K562 treated with DMSO at 1 percent for 4 hours (cell line): Measurements from ENCODE around the gene RPS26. TPM values are rescaled to one million over a fixed set of nuclear protein-coding genes. Genes with fewer than 3 reads are reported as not detected.

Source experiments
- total RNA-seq: library from RNA; unstranded; fragments of 300-600 nt; gene quantifications from 2 replicates; pipeline ENCODE4 v1.2.3, GENCODE V29; 2022; ENCODE audit not compliant: insufficient read depth

The RPS26 gene
- total RNA-seq, result 352 and 360 TPM in 2 replicates

DNA sequence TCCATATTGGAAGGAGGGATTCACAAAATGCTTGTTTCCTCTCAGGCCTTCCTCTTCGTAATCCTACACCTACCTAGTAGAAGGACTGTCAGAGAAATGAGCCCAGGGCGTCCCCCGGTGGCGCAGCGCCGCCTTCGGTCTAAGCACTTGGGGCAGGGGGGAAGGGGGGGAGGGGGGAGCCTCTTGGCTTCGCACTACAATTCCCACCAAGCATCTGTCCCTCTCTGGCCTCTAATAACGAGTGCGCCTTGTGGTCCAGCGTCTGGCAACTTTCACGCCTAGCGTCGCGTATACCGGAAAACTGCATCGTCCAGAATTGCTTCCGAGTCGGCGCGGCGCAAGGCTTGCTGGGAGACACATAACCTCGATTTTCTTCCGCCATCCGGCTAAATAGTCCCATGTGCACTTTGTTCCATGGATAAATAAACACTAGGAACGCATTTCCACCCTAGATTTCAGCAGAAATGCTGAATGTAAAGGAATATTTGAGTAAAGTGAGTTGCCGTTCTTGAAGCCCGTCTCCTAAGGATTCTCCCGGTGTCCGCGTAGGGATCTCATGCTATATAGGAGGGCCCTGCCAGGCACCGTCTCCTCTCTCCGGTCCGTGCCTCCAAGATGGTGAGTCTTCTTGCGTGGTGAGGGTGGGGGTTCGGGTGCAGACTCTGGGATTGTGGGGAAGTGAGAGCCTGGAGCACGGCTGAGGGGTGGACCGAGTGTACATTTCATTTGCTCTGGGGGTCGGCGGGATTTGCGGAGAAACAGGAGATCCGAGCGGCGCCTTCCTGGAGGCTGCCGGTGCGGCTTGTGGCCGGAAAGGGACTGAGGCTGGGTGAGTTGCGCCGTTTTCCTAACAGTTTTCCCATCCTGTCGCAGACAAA lies at the start of gene RPS26:
Gene RPS26, plus strand, starts transcription at position 367 of the 878 bp plus-strand sequence. Its CDS starts 249 bp downstream, at position 616.

DNA sequence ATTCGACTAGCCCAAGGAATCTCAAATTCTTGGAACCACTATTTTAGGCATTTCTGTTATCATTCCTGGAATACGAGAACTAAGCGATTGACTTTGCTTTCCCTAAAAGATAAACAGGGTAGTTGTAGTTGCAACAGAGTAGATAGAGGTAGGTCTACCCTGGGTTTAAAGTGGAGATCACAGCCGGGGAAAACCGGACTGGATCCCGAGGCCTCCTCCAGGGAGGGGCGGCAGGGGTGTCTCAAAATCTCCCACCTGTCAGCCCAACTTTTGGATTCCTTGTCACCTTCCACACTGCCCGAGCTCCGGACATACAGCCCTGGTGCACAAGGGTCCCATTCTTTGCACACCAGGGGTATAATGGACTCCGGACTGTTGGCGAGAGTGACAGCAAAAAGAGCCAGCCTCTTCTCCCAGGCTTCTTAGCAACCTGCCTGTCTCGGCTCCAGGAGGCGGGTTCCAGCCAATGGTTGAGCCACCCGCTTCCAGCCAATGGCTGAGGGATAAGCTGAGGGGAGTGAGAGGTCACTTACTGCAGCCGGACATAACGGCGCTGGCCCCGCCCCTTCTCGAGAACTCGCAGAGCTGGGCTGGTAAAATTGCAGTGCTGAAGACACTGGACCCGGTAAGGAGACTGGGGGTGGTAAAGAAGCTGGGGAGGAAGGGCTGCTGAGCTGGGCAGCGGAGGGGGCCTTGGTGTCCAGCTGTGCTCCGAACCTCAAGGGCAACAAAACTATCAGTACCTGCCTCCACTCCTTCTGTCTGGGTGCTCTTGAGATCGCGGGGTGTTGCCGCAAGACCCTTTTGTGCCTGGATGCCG lies 44.8 kb upstream of the RPS26 start, which contains the start of gene SUOX:
Gene SUOX, plus strand, starts transcription at position 562 of the 820 bp plus-strand sequence. CDS start 4,946 bp downstream, outside the sequence.

DNA sequence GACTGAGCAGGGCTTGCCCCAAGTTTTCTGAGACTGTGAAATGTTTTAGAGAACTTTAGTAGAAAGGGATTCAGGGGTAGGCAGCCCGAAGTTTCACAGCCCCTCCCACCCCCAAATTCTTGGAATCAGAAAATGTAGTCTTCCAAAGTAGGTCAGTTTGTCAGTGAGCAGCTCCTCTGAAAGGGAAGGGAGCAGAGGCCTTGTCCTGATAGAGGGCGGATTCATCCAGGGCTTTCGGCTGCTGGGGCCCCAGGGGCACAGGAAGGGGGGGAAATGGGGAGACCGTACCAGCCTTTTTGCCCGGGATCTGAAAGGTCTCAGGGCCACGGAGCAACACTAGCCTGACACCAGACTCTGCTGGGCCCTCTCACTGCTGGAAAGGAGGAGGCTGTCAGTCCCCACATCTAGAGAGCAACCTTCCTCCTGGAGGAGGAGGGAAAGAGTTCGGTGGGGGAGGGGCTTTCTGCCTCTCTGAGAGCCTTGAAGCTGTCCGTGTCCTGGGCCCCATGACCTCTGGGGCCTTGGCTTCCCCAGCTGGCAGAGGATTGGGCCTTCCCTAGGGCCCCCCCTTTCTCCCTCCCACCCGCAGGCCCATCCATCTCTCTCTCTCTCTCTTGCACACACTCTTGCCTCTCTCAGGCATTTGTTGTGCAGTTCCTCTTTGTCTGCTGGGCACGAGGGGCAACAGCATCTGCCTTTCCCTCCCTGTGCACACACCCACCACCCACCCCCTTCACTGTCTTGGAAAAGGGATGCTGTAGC lies 21.1 kb upstream of the RPS26 start, which contains the start of gene IKZF4:
Gene IKZF4, plus strand, starts transcription at position 621 of the 762 bp plus-strand sequence. CDS start 451 bp downstream, outside the sequence.

DNA sequence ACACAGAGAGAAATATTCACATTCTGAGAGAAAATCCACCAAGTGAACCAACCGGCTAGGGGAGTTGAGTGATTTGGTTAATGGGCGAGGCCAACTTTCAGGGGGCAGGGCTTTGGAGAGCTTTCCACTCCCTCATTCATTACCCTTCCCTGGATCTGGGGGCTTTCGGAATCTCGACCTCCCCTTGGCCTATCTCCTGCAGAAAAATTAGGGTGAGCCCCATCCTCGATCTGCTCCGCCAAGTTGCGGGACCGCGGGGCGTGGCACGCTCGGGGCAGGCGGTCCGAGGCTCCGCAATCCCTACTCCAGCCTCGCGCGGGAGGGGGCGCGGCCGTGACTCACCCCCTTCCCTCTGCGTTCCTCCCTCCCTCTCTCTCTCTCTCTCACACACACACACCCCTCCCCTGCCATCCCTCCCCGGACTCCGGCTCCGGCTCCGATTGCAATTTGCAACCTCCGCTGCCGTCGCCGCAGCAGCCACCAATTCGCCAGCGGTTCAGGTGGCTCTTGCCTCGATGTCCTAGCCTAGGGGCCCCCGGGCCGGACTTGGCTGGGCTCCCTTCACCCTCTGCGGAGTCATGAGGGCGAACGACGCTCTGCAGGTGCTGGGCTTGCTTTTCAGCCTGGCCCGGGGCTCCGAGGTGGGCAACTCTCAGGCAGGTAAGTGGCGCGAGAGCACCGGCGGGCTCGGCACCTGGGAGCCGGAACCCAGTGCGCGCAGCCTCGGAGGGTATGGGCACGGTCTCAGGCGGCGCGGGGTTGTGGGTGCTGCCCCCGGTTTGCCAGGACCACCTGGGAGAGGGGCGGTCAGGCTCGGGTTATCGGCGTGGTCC lies 38.2 kb downstream of the RPS26 start, which contains the start of gene ERBB3:
Gene ERBB3, plus strand, starts transcription at position 443 of the 833 bp plus-strand sequence. Its CDS starts 136 bp downstream, at position 579.

Other genes starting within 250 kb of the RPS26 start
- gene SARNP, start 224.2 kb upstream of the RPS26 start, total RNA-seq, result 85.8 and 102 TPM in 2 replicates
- 9.1 and 13.5 TPM in 2 replicates for gene ORMDL2, start 223.9 kb upstream of the RPS26 start, total RNA-seq
- 9.9 and 12.9 TPM in 2 replicates for gene DNAJC14, start 212.3 kb upstream of the RPS26 start, total RNA-seq
- gene MMP19, start 199.0 kb upstream of the RPS26 start, total RNA-seq, result 0.93 and 1.1 TPM in 2 replicates
- 29.5 and 32.9 TPM in 2 replicates for gene PYM1, start 114.0 kb upstream of the RPS26 start, total RNA-seq
- 8.3 and 12.0 TPM in 2 replicates for gene DGKA, start 110.8 kb upstream of the RPS26 start, total RNA-seq
- 3.4 and 4.0 TPM in 2 replicates for gene PMEL, start 75.9 kb upstream of the RPS26 start, total RNA-seq
- gene CDK2, start 75.1 kb upstream of the RPS26 start, total RNA-seq, result 80.9 and 130 TPM in 2 replicates
- 25.8 and 33.8 TPM in 2 replicates for gene RAB5B, start 67.8 kb upstream of the RPS26 start, total RNA-seq
- gene SUOX, start 44.6 kb upstream of the RPS26 start, total RNA-seq, result 13.9 and 18.6 TPM in 2 replicates
- gene IKZF4, start 20.9 kb upstream of the RPS26 start, total RNA-seq, result 11.4 and 12.3 TPM in 2 replicates
- 6.1 and 6.8 TPM in 2 replicates for gene ERBB3, start 38.2 kb downstream of the RPS26 start, total RNA-seq
- gene PA2G4, start 62.6 kb downstream of the RPS26 start, total RNA-seq, result 175 and 187 TPM in 2 replicates
- gene RPL41, start 74.7 kb downstream of the RPS26 start, total RNA-seq, result 4,679 and 5,235 TPM in 2 replicates
- gene ZC3H10, start 76.3 kb downstream of the RPS26 start, total RNA-seq, result 1.8 and 1.9 TPM in 2 replicates
- 167 and 178 TPM in 2 replicates for gene ESYT1, start 86.3 kb downstream of the RPS26 start, total RNA-seq
- gene MYL6B, start 110.7 kb downstream of the RPS26 start, total RNA-seq, result 61.3 and 61.4 TPM in 2 replicates
- gene MYL6, start 116.4 kb downstream of the RPS26 start, total RNA-seq, result 924 and 1,005 TPM in 2 replicates
- gene SMARCC2, start 147.6 kb downstream of the RPS26 start, total RNA-seq, result 60.1 and 67.3 TPM in 2 replicates
- gene RNF41, start 180.0 kb downstream of the RPS26 start, total RNA-seq, result 35.0 and 40.3 TPM in 2 replicates
- gene NABP2, start 182.4 kb downstream of the RPS26 start, total RNA-seq, result 40.6 and 44.3 TPM in 2 replicates
- not detected in 2 replicates for gene SLC39A5, start 188.1 kb downstream of the RPS26 start, total RNA-seq
- 21.1 and 28.7 TPM in 2 replicates for gene ANKRD52, start 216.5 kb downstream of the RPS26 start, total RNA-seq
- gene COQ10A, start 225.0 kb downstream of the RPS26 start, total RNA-seq, result 53.8 and 66.9 TPM in 2 replicates